ENCODE data around the gene DTNB.
A peak's percentile ranks its signal among the peaks of the same experiment; 100 is the strongest.

DTNB gene

DNA sequence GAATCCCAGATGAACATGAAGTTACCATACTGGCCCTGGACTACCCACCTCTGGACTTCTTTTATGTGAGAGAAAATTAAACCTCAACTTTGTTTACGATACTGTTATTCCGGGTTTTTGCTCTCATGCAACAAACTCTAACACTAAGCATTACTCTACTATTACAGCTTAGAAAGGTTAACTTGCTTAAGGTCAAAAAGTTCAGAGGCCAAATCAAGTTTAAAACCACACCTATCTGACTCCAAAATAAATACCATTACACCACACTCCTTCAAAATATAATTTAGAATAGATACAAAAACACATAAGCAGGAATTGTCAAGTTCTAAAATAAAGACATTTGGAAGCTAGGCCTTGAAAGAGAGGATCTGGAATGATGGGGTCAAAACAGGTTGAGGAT lies 75.0 kb downstream of the DTNB start:
- Mint-ChIP-seq H3K4me1 (ENCODE audit: low read depth) (peaks cover 22% of the 10 kb centered on the region), H3K4me3 (no peak overlapping the region), H3K36me3 (ENCODE audit: low read depth) (peaks cover 13% of the 10 kb centered on the region), H3K27me3 (no peaks in the 10 kb centered on the region), H3K9me3 (no peaks in the 10 kb centered on the region), H3K27ac (no peak overlapping the region)
- DNase-seq = no peak

DNA sequence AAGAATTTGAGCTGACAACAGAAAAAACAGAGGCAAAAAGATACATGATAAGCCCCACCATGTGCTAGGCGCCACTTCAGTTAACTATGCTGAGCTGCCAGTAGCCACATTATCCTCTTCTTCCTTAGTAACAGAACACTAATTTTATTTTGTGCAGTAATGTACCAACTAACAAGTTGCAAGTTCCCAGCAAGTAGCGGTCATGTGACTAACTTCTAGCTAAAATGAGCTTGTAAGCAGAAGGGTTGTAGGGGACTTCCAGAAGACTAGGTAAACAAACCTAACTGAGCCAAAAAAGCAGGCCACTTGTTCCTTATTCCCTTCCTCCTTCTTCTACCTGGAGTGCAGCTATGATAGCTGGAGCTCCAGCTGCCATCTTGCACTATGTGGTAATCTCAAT lies 75.5 kb downstream of the DTNB start:
- no peak for DNase-seq
- H3K27me3 Mint-ChIP-seq = no peaks in the 10 kb centered on the region
- H3K4me1 Mint-ChIP-seq (ENCODE audit: low read depth) = peaks cover 25% of the 10 kb centered on the region
- H3K9me3 Mint-ChIP-seq = no peaks in the 10 kb centered on the region
- H3K27ac Mint-ChIP-seq = no peak overlapping the region
- peaks cover 13% of the 10 kb centered on the region for H3K36me3 Mint-ChIP-seq (ENCODE audit: low read depth)
- H3K4me3 Mint-ChIP-seq = no peak overlapping the region

DNA sequence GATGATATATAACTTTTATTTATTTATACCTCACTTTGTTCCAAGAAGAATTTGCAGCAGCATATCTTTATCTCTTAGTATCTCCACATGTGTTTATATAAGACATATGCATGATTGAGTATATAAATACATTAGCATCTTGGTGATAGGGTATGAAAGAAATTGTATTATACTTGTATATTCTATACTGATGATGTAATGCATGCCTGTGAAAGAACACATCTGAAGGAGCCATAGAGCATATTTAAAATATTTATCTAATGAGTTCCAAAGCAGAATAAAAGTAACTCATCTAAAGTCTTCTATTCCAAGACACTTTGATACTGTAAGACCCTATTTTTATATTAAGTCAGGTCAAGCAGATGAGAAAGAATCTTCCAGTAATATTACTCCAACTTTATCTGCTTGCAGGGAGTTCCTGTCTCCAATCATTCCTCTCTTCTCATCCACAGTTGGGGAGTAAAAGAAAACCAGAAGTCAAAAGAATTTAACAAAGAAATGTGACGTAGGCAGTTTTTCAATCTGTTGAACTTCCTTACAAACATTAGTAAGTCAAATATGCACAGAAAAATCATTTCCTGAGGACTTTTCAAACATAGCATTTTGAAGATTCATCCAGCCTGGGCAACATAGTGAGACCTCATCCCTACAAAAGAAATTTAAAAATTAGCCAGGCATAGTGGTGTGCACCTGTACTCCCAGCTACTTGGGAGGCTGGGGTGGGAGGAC lies 76.7 kb downstream of the DTNB start:
- no peak overlapping the region for H3K4me3 Mint-ChIP-seq
- no peak overlapping the region for H3K27ac Mint-ChIP-seq
- no peaks in the 10 kb centered on the region for H3K9me3 Mint-ChIP-seq
- no peak for DNase-seq
- peaks cover 13% of the 10 kb centered on the region for H3K36me3 Mint-ChIP-seq (ENCODE audit: low read depth)
- H3K4me1 Mint-ChIP-seq (ENCODE audit: low read depth) = peaks cover 29% of the 10 kb centered on the region
- no peaks in the 10 kb centered on the region for H3K27me3 Mint-ChIP-seq

DNA sequence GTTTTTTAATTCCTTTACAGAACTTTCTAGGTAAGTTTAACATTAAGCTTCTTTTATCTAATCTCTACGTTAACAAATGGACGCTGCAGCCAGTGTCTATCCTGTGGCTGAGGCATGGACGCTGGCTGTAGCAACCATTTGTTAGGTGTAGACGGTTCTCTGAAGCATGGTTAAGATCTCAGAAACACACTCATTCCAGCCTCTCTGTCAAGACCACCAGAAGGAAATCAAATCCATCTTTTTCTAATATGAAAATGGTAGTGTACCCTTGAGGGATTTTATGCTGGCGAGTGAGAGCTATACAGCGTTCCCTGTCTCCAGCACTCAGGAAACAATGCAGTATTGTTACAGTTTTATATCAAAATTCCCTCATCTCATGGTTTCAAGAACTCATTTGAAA lies 78.0 kb downstream of the DTNB start:
- Mint-ChIP-seq H3K27ac (no peak overlapping the region), H3K9me3 (no peaks in the 10 kb centered on the region), H3K36me3 (ENCODE audit: low read depth) (peaks cover 13% of the 10 kb centered on the region), H3K27me3 (no peaks in the 10 kb centered on the region), H3K4me1 (ENCODE audit: low read depth) (peaks cover 27% of the 10 kb centered on the region), H3K4me3 (no peak overlapping the region)
- no peak for DNase-seq

DNA sequence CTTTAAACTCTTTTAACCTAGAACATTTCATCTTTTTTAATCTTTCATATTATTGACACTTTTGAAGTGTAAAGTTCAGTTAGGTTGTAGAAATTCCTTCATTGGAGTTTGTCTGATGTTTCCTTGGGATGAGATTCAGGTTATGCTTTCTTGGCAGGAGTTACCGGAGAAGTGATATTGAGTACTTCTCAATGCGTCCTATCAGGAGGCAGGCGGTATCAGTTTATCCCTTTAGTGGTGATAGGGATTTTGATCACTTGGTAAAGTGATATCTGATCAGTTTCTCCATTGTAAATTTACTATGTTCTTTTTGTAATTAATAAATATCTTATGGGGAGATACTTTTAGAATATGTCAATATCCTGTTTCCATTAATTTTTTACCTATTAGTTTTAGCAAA lies 78.4 kb downstream of the DTNB start:
- Mint-ChIP-seq H3K27ac (no peak overlapping the region), H3K27me3 (no peaks in the 10 kb centered on the region)

DNA sequence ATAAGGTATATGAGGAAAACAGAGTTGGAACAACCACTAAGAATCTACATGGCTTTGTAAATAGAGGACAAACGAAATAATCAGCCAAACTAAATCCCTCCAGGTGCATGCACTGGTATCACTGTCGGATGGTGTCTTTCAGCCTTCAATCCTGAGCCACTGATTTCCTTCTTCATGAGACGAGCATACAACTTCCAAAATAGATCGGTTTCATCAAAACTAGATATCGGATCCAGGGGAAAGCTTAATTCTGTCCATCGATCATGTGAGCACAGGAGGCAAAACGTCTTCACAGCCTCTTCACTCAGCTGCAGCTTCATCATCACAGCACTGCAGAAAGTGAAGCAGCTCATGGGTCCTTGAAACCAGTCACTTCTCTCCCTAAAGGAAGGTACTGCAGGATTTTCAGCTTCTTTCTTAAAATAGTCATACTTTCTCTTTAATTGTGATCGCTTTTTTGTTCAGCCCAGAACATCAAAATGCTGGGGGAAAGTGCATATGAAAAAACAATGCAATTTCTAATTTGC lies 80.5 kb downstream of the DTNB start:
- Mint-ChIP-seq H3K36me3 (ENCODE audit: low read depth) (peaks cover 4% of the 10 kb centered on the region), H3K27me3 (no peaks in the 10 kb centered on the region), H3K4me1 (ENCODE audit: low read depth) (peaks cover 25% of the 10 kb centered on the region), H3K4me3 (no peak overlapping the region), H3K9me3 (no peaks in the 10 kb centered on the region), H3K27ac (no peak overlapping the region)
- no peak for DNase-seq

More for the DNA sequence above, 78.4 kb downstream of the DTNB start:
- Mint-ChIP-seq H3K4me1 (ENCODE audit: low read depth) (peaks cover 27% of the 10 kb centered on the region), H3K9me3 (no peaks in the 10 kb centered on the region), H3K4me3 (no peak overlapping the region), H3K36me3 (ENCODE audit: low read depth) (peaks cover 13% of the 10 kb centered on the region)
- no peak for DNase-seq

DNA sequence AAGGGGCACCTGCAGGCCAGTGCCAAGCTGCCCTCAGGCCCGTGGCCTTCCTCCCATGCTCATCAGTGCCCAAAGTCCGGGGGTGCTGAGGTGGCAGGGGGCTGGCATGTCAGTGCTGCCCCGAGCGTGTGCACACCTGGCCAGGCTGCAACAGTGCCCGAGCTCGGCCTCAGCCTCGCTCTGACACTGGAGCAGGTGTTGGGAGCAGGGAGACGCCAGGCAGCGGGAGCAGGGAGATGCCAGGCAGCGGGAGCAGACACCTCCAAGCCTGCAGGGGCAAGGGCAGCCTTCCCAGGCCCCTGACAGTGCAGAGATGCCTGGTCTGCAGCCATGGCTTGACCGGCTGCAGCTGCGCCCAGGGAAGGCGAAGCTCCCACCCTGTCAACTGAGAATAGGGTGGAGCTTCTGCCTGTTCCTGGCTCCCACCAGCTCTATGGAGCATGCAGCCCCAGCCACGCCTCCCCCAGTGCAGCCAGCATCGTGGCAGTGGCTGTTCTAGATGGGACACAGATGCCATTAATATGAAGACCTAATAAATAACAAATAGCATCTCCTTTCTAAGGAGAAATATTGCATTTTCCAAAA lies 82.4 kb downstream of the DTNB start:
- Mint-ChIP-seq H3K27ac (no peak overlapping the region), H3K4me1 (ENCODE audit: low read depth) (peaks cover 35% of the 10 kb centered on the region)

DNA sequence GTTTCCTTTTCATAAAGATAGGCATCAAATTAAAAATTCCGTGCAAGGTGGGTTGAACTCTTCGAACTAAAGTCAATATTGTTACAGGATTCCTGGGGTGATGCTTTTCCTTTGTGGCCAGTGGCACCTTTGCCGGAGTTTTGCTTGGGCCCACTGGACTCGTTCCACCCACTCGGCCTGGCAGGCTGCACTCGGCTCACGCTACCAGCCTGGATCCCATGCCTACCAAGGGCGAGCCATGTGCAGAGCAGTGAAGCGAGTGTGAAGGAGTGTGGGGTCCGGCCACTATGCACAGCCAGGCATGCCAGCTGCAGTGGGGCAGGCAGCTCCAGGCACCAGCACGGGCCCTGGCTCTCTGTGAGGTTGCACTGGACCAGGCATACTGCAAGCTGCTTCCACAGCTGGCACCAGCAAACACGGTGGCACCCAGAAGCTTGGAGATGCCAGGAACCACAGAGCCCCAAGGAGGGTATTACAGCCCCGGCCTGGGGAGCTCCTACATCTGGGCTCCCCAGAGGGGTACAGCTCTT lies 83.6 kb downstream of the DTNB start:
- no peak for DNase-seq
- Mint-ChIP-seq H3K27ac (no peak overlapping the region), H3K36me3 (ENCODE audit: low read depth) (no peaks in the 10 kb centered on the region), H3K27me3 (no peaks in the 10 kb centered on the region), H3K9me3 (no peaks in the 10 kb centered on the region), H3K4me3 (no peak overlapping the region), H3K4me1 (ENCODE audit: low read depth) (peaks cover 35% of the 10 kb centered on the region)

More for the DNA sequence above, 82.4 kb downstream of the DTNB start:
- no peaks in the 10 kb centered on the region for H3K27me3 Mint-ChIP-seq
- H3K4me3 Mint-ChIP-seq = no peak overlapping the region
- peaks cover 2% of the 10 kb centered on the region for H3K36me3 Mint-ChIP-seq (ENCODE audit: low read depth)
- DNase-seq = no peak
- H3K9me3 Mint-ChIP-seq = no peaks in the 10 kb centered on the region

DNA sequence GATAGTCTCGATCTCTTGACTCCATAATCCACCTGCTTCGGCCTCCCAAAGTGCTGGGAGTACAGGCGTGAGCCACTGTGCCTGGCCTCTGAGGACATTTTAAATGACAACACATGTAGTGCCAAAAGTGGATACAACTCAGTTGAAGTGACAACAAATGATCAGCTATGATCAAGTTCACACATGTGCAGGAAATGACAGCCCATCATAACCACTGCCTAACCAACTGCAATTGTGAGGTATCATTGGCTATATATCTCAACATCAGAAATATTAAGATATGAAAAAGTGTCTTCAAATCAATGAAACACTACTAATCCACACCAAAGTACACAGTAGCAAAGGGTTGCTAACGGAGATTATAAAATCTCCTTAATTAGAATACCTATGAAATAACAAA lies 84.8 kb downstream of the DTNB start:
- Mint-ChIP-seq H3K27ac (no peak overlapping the region), H3K36me3 (ENCODE audit: low read depth) (no peaks in the 10 kb centered on the region), H3K4me3 (no peak overlapping the region), H3K9me3 (no peaks in the 10 kb centered on the region), H3K27me3 (no peaks in the 10 kb centered on the region), H3K4me1 (ENCODE audit: low read depth) (peaks cover 34% of the 10 kb centered on the region)
- DNase-seq = no peak

DNA sequence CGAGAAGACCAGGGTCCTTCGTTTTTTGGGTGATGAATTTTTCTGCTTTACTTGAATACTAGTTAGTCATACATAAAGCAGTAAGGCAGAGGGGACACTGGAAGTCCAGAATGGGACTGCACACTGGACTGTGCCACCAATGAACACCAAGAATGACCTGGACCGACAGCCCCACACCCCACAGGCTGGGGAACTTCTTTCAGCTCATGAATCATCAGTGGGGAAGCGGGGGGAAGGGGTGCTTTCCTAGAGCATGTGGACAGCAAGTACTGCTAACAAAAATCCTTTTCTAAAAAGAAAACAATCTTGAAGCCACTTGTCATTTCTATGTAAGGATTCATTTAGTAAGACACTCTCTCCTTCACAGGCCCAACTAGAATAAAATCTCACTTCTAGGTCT lies 86.0 kb downstream of the DTNB start:
- Mint-ChIP-seq H3K4me1 (ENCODE audit: low read depth) (peaks cover 26% of the 10 kb centered on the region), H3K27ac (peak overlapping the region; percentile 56), H3K36me3 (ENCODE audit: low read depth) (no peaks in the 10 kb centered on the region), H3K9me3 (no peaks in the 10 kb centered on the region), H3K27me3 (no peaks in the 10 kb centered on the region), H3K4me3 (no peak overlapping the region)
- no peak for DNase-seq

DNA sequence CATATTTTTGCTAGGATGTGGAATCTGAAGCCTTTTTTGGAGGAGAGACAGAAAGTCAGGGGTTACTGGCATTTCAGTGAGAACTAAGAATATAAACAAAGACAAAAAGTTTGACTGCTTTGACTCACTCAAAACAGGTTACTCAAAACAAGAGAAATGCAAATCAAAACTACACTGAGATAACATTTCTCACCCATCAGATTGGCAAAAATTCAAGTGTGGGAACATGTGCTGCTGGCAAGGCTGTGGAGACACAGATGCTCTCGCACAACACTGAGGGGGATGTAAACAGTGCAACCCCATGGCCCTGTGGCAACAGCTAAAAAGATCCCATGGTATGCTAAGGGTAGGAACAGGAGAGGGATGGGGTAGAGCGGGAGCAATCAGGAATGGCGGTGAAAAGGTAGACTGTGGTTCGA lies 86.6 kb downstream of the DTNB start:
- no peaks in the 10 kb centered on the region for H3K9me3 Mint-ChIP-seq
- H3K4me3 Mint-ChIP-seq = peak overlapping the region; percentile 8
- H3K36me3 Mint-ChIP-seq (ENCODE audit: low read depth) = no peaks in the 10 kb centered on the region
- H3K4me1 Mint-ChIP-seq (ENCODE audit: low read depth) = peaks cover 20% of the 10 kb centered on the region
- no peaks in the 10 kb centered on the region for H3K27me3 Mint-ChIP-seq
- peak overlapping the region; percentile 56 for H3K27ac Mint-ChIP-seq
- DNase-seq = no peak

DNA sequence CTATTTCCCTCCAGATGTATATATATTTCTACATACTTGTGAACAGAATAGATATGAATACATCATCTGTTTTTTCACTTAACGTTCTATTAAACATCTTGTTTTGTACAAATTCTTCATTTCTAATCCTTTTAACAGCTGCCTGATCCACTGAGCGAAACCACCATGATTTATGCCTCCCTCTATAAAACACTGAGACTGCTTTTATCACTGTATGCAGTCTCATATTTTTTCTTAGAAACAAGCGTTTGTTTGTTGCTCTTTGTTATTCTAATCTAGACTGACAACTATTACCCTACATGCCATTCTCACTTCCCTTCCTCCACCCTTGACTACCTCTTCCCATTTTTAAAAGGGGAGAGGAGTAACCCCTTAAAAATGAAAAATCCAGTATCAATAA lies 88.2 kb downstream of the DTNB start:
- no peaks in the 10 kb centered on the region for H3K36me3 Mint-ChIP-seq (ENCODE audit: low read depth)
- peaks cover 17% of the 10 kb centered on the region for H3K4me1 Mint-ChIP-seq (ENCODE audit: low read depth)
- no peak overlapping the region for H3K4me3 Mint-ChIP-seq
- no peaks in the 10 kb centered on the region for H3K27me3 Mint-ChIP-seq
- no peaks in the 10 kb centered on the region for H3K9me3 Mint-ChIP-seq
- DNase-seq = no peak
- no peak overlapping the region for H3K27ac Mint-ChIP-seq

DNA sequence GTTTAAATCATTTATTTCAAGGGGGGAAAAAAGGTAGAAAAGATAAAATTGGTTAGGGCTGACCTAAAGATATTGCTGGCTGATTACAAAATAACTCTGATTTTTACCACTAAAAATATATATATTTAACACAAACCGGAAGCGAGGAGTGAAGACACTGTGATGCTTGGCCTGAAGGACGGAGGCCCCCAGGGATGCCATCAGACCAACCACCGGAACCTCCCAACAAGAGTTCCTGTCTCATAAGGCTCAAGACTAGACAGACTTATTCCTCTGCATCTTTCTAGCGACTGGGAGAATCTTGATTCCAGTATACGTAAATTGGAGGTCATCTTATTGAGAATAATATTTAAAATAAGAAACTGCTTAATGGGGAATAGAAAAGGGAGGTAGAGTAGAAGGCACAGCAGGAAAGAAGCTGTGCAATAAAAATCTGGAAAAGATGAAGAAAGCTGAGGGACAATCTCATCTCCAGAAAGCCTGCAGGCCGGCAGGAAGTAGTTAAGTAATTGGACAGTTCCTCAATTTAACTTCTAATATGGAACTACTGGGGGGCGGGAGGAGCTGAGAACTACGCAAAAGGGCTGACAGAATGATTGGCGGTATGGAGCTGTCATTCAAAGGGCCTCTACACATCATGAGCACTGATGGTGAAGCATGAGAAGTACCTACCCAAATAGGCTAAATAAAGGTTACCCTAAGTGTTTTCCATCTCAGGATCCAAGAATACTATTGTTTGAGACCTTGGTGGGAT lies 91.1 kb downstream of the DTNB start:
- DNase-seq = no peak
- no peaks in the 10 kb centered on the region for H3K27me3 Mint-ChIP-seq
- no peak overlapping the region for H3K27ac Mint-ChIP-seq

DNA sequence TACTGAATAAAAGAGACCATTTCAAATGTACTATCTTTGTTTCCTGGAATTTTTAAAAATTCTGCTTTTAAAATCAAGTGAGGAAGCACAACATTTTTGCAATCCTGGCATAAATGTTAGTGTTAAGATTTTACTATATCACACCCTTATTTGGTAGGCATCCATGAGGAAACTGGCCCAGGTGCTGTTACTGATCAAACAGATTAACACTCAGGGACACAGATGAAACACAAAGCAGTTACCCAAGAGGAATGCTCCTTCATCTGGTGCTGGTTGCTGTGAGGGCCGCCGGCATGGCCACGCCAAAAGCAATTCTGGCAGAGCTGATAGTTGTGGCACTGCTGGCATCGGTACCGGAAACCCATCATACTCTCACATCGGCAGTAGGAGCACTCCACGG lies 96.8 kb downstream of the DTNB start:
- Mint-ChIP-seq H3K36me3 (ENCODE audit: low read depth) (peaks cover 29% of the 10 kb centered on the region), H3K4me3 (no peak overlapping the region), H3K27me3 (no peaks in the 10 kb centered on the region), H3K4me1 (ENCODE audit: low read depth) (no peaks in the 10 kb centered on the region), H3K27ac (no peak overlapping the region), H3K9me3 (no peaks in the 10 kb centered on the region)
- DNase-seq = no peak

More for the DNA sequence above, 91.1 kb downstream of the DTNB start:
- H3K4me1 Mint-ChIP-seq (ENCODE audit: low read depth) = peaks cover 9% of the 10 kb centered on the region
- no peak overlapping the region for H3K4me3 Mint-ChIP-seq
- peaks cover 8% of the 10 kb centered on the region for H3K36me3 Mint-ChIP-seq (ENCODE audit: low read depth)
- no peaks in the 10 kb centered on the region for H3K9me3 Mint-ChIP-seq

DNA sequence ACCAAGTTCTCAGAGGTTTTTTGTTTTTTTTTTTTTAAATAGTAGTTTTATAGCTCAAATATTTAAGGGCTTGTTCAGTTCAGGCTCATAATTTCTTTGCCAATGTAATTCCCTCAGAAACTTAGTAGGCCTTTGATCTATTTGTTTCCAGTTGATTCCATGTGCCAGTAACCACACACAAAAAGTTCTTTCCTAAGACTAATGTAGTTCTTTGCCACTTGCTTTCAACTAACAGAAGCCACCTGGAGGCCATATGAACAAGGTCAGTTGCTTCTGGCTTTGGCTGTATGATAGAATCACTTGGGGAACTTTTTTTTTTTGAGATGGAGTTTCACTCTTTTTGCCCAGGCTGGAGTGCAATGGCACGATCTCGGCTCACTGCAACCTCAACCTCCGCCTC lies 100.7 kb downstream of the DTNB start:
- no peak overlapping the region for H3K27ac Mint-ChIP-seq
- H3K4me3 Mint-ChIP-seq = no peak overlapping the region
- no peak for DNase-seq
- no peaks in the 10 kb centered on the region for H3K9me3 Mint-ChIP-seq
- no peaks in the 10 kb centered on the region for H3K4me1 Mint-ChIP-seq (ENCODE audit: low read depth)
- no peaks in the 10 kb centered on the region for H3K27me3 Mint-ChIP-seq
- H3K36me3 Mint-ChIP-seq (ENCODE audit: low read depth) = peaks cover 29% of the 10 kb centered on the region
